ENCODE measurements around the gene GNB2.
"Not testable (repeated sequence)": the region's sequence is repeated elsewhere in the genome, so short reads cannot be mapped to it uniquely, and the experiment has no call there.

The GNB2 gene

GRCh38 chr7:100717073-100717472 lies 43.5 kb downstream of the GNB2 start:
- not testable (repeated sequence) for H3K4me1 Mint-ChIP-seq; DNase-seq; H3K4me3 Mint-ChIP-seq; ATAC-seq (replicated peaks); H3K27ac Mint-ChIP-seq
- Mint-ChIP-seq H3K36me3 (peaks cover 10 to 14% of the 10 kb centered on the region in 2 donors), H3K9me3 (peaks cover 10 to 12% of the 10 kb centered on the region in 2 donors), H3K27me3 (peaks cover 29 to 52% of the 10 kb centered on the region in 2 donors)

GRCh38 chr7:100719523-100720278 lies 46.2 kb downstream of the GNB2 start:
- no peak for DNase-seq
- Mint-ChIP-seq H3K36me3 (peaks cover 10 to 14% of the 10 kb centered on the region in 2 donors), H3K4me1 (peaks cover 2 to 9% of the 10 kb centered on the region in 2 donors), H3K27ac (no peak overlapping the region), H3K9me3 (peaks cover 10 to 12% of the 10 kb centered on the region in 2 donors), H3K27me3 (peaks cover 51 to 77% of the 10 kb centered on the region in 2 donors), H3K4me3 (no peak overlapping the region)
- ATAC-seq (replicated peaks), result no peak

GRCh38 chr7:100720279-100720670 lies 46.7 kb downstream of the GNB2 start, which contains the start of gene EPO:
TSS of gene EPO (plus strand) at chr7:100720468. CDS start at chr7:100720981, 513 bp downstream.
- H3K4me1 Mint-ChIP-seq, result peaks cover 5 to 15% of the 10 kb centered on the region in 2 donors
- H3K4me3 Mint-ChIP-seq, result no peak within 1 kb of the TSS
- H3K9me3 Mint-ChIP-seq, result peaks cover 10 to 12% of the 10 kb centered on the region in 2 donors
- H3K36me3 Mint-ChIP-seq, result peaks cover 9 to 14% of the 10 kb centered on the region in 2 donors
- no peak within 1 kb of the TSS for H3K27ac Mint-ChIP-seq
- no peak for DNase-seq
- H3K27me3 Mint-ChIP-seq, result peaks cover 51 to 78% of the 10 kb centered on the region in 2 donors
- ATAC-seq (replicated peaks), result no peak

GRCh38 chr7:100720671-100721504 lies 47.3 kb downstream of the GNB2 start:
- peaks cover 7 to 14% of the 10 kb centered on the region in 2 donors for H3K36me3 Mint-ChIP-seq
- DNase-seq (no peak), ATAC-seq (replicated peaks) (no peak)
- H3K4me1 Mint-ChIP-seq, result peaks cover 5 to 19% of the 10 kb centered on the region in 2 donors
- no peak overlapping the region for H3K27ac Mint-ChIP-seq
- H3K4me3 Mint-ChIP-seq, result no peak overlapping the region
- peaks cover 51 to 74% of the 10 kb centered on the region in 2 donors for H3K27me3 Mint-ChIP-seq
- H3K9me3 Mint-ChIP-seq, result peaks cover 10 to 12% of the 10 kb centered on the region in 2 donors

- peaks cover 10 to 12% of the 10 kb centered on the region in 2 donors for H3K9me3 Mint-ChIP-seq
- H3K4me3 Mint-ChIP-seq, result no peak overlapping the region
- peaks cover 7 to 14% of the 10 kb centered on the region in 2 donors for H3K36me3 Mint-ChIP-seq
- no peak overlapping the region for H3K27ac Mint-ChIP-seq
- peaks cover 51 to 74% of the 10 kb centered on the region in 2 donors for H3K27me3 Mint-ChIP-seq
- no peak for ATAC-seq (replicated peaks)
- DNase-seq, result no peak
- H3K4me1 Mint-ChIP-seq, result peaks cover 5 to 19% of the 10 kb centered on the region in 2 donors
These were observed 47.9 kb downstream of the GNB2 start for GRCh38 chr7:100721505-100721812.

- Mint-ChIP-seq H3K36me3 (peaks cover 7 to 14% of the 10 kb centered on the region in 2 donors), H3K27me3 (peaks cover 58 to 77% of the 10 kb centered on the region in 2 donors)
- ATAC-seq (replicated peaks), result no peak
These were observed 49.1 kb downstream of the GNB2 start for GRCh38 chr7:100722480-100723212.

GRCh38 chr7:100723732-100724275 lies 50.3 kb downstream of the GNB2 start:
- DNase-seq, result no peak

More at GRCh38 chr7:100722480-100723212, 49.1 kb downstream of the GNB2 start:
- H3K9me3 Mint-ChIP-seq, result peaks cover 10 to 12% of the 10 kb centered on the region in 2 donors
- H3K4me3 Mint-ChIP-seq, result no peak overlapping the region
- H3K27ac Mint-ChIP-seq, result no peak overlapping the region
- peaks cover 5 to 19% of the 10 kb centered on the region in 2 donors for H3K4me1 Mint-ChIP-seq
- no peak for DNase-seq

GRCh38 chr7:100724364-100724763 lies 50.8 kb downstream of the GNB2 start:
- Mint-ChIP-seq H3K4me1 (peaks cover 5 to 19% of the 10 kb centered on the region in 2 donors), H3K27me3 (peaks cover 59 to 72% of the 10 kb centered on the region in 2 donors)
- not testable (repeated sequence) for H3K27ac Mint-ChIP-seq; H3K9me3 Mint-ChIP-seq; DNase-seq; H3K4me3 Mint-ChIP-seq; H3K36me3 Mint-ChIP-seq; ATAC-seq (replicated peaks)

More at GRCh38 chr7:100723732-100724275, 50.3 kb downstream of the GNB2 start:
- Mint-ChIP-seq H3K4me1 (peaks cover 5 to 19% of the 10 kb centered on the region in 2 donors), H3K27me3 (peaks cover 63 to 77% of the 10 kb centered on the region in 2 donors), H3K36me3 (peaks cover 3 to 8% of the 10 kb centered on the region in 2 donors), H3K9me3 (peaks cover 3 to 4% of the 10 kb centered on the region in 2 donors), H3K27ac (no peak overlapping the region), H3K4me3 (no peak overlapping the region)
- ATAC-seq (replicated peaks), result no peak

- Mint-ChIP-seq H3K4me3 (no peak overlapping the region), H3K27ac (no peak overlapping the region), H3K4me1 (peaks cover 4 to 14% of the 10 kb centered on the region in 2 donors), H3K27me3 (peaks cover 41 to 46% of the 10 kb centered on the region in 2 donors), H3K9me3 (no peaks in the 10 kb centered on the region), H3K36me3 (no peaks in the 10 kb centered on the region)
- no peak for DNase-seq
- no peak for ATAC-seq (replicated peaks)
These were observed 53.6 kb downstream of the GNB2 start for GRCh38 chr7:100726996-100727761.

GRCh38 chr7:100728196-100728595 lies 54.7 kb downstream of the GNB2 start:
- ATAC-seq (replicated peaks), result no peak
- no peak for DNase-seq
- Mint-ChIP-seq H3K27me3 (peaks cover 31 to 36% of the 10 kb centered on the region in 2 donors), H3K27ac (no peak overlapping the region), H3K9me3 (no peaks in the 10 kb centered on the region), H3K4me1 (peaks cover 6 to 14% of the 10 kb centered on the region in 2 donors), H3K36me3 (no peaks in the 10 kb centered on the region), H3K4me3 (no peak overlapping the region)

All from stimulated activated naive B cell treated with anti-CD40 and anti-IgM and Interleukin-4, amounts not matched to agents 10 μg/mL and 1 μg/mL and 100 μg/mL, for 72 hours (primary cell).